Osteocyte (in vitro differentiated cells): Measurements from ENCODE around the gene NOP56. TPM values are rescaled to one million over a fixed set of nuclear protein-coding genes. Genes with fewer than 3 reads are reported as not detected.

ENCODE experiments used
- DNase-seq: peaks from one replicate; pipeline ENCODE4 v3.0.0; 2021; ENCODE audit warnings: mixed read lengths; ENCODE audit not compliant: unreplicated experiment; ENCODE audit errors: extremely low spot score
- H3K27ac Mint-ChIP-seq: one replicate; pipeline ENCODE4 v1.8.0; 2021; ENCODE audit warnings: mild to moderate bottlenecking, mixed read lengths; ENCODE audit not compliant: unreplicated experiment
- H3K27me3 Mint-ChIP-seq: one replicate; pipeline ENCODE4 v1.8.0; 2021; ENCODE audit warnings: mixed read lengths; ENCODE audit not compliant: unreplicated experiment
- H3K36me3 Mint-ChIP-seq: one replicate; pipeline ENCODE4 v1.8.0; 2021; ENCODE audit warnings: mixed read lengths; ENCODE audit not compliant: unreplicated experiment
- H3K4me1 Mint-ChIP-seq: one replicate; pipeline ENCODE4 v1.8.0; 2021; ENCODE audit warnings: mixed read lengths; ENCODE audit not compliant: unreplicated experiment
- H3K4me3 Mint-ChIP-seq: one replicate; pipeline ENCODE4 v1.8.0; 2021; ENCODE audit warnings: mild to moderate bottlenecking, moderate library complexity, mixed read lengths; ENCODE audit not compliant: unreplicated experiment
- H3K9me3 Mint-ChIP-seq: one replicate; pipeline ENCODE4 v1.8.0; 2021; ENCODE audit warnings: mixed read lengths; ENCODE audit not compliant: unreplicated experiment
- CTCF ChIP-seq: fragments of 200-600 bp; sonication (generic); IDR thresholded peaks from 2 replicates; pipeline ENCODE4 v1.5.0; 2021; ENCODE audit warnings: antibody characterized with exemption, mild to moderate bottlenecking, moderate library complexity
- total RNA-seq: library from RNA; stranded (reverse); gene quantifications from 2 replicates; pipeline ENCODE4 v1.2.1, GENCODE V29; 2021

NOP56 gene
- total RNA-seq, 1 donor from 2014 or later = 141 TPM

- Mint-ChIP-seq H3K4me3 (no peak overlapping the region), H3K4me1 (peaks cover 10% of the 10 kb centered on the region), H3K27ac (no peak overlapping the region), H3K27me3 (peaks cover 54% of the 10 kb centered on the region), H3K9me3 (no peaks in the 10 kb centered on the region), H3K36me3 (no peaks in the 10 kb centered on the region)
- no peak for TF ChIP-seq CTCF
- DNase-seq = peak; percentile 68
These were observed 44.2 kb downstream of the NOP56 start for GRCh38 chr20:2696646-2697045.

- peaks cover 6% of the 10 kb centered on the region for H3K4me1 Mint-ChIP-seq
- peak; percentile 81 for DNase-seq
- no peak overlapping the region for H3K27ac Mint-ChIP-seq
- no peaks in the 10 kb centered on the region for H3K36me3 Mint-ChIP-seq
- no peak overlapping the region for H3K4me3 Mint-ChIP-seq
- peaks cover 55% of the 10 kb centered on the region for H3K27me3 Mint-ChIP-seq
- no peaks in the 10 kb centered on the region for H3K9me3 Mint-ChIP-seq
- no peak for TF ChIP-seq CTCF
These were observed 45.3 kb downstream of the NOP56 start for GRCh38 chr20:2697768-2698167.

- no peak overlapping the region for H3K4me3 Mint-ChIP-seq
- H3K4me1 Mint-ChIP-seq = peaks cover 6% of the 10 kb centered on the region
- peaks cover 55% of the 10 kb centered on the region for H3K27me3 Mint-ChIP-seq
- H3K36me3 Mint-ChIP-seq = no peaks in the 10 kb centered on the region
- TF ChIP-seq CTCF = no peak
- no peaks in the 10 kb centered on the region for H3K9me3 Mint-ChIP-seq
- DNase-seq = peak; percentile 68
- no peak overlapping the region for H3K27ac Mint-ChIP-seq
These were observed 45.9 kb downstream of the NOP56 start for GRCh38 chr20:2698186-2698817.

- DNase-seq = peak; percentile 77
- Mint-ChIP-seq H3K27ac (no peak overlapping the region), H3K27me3 (peaks cover 58% of the 10 kb centered on the region), H3K4me1 (peaks cover 6% of the 10 kb centered on the region), H3K36me3 (no peaks in the 10 kb centered on the region), H3K9me3 (no peaks in the 10 kb centered on the region), H3K4me3 (no peak overlapping the region)
- TF ChIP-seq CTCF = no peak
These were observed 46.5 kb downstream of the NOP56 start for GRCh38 chr20:2698912-2699311.

GRCh38 chr20:2699775-2700413, 47.5 kb downstream of the NOP56 start:
- no peak for TF ChIP-seq CTCF
- no peak overlapping the region for H3K27ac Mint-ChIP-seq
- no peak overlapping the region for H3K4me3 Mint-ChIP-seq
- peaks cover 4% of the 10 kb centered on the region for H3K4me1 Mint-ChIP-seq
- H3K27me3 Mint-ChIP-seq = peaks cover 56% of the 10 kb centered on the region
- no peaks in the 10 kb centered on the region for H3K36me3 Mint-ChIP-seq
- no peaks in the 10 kb centered on the region for H3K9me3 Mint-ChIP-seq
- DNase-seq = peak; percentile 60
